Mesenchymal stem cell (in vitro differentiated cells and primary cell): Measurements from ENCODE around the gene PSMG3.

Experiments
- DNase-seq: peaks from one replicate; pipeline ENCODE4 v3.0.0-alpha.2; 2013
- H2AFZ ChIP-seq: one replicate; pipeline ENCODE4 v1.6.1; 2013; ENCODE audit warnings: low read depth, mild to moderate bottlenecking, control low read depth, inconsistent platforms, low read length, moderate library complexity
- H2AK5ac ChIP-seq: 2 replicates; pipeline ENCODE4 v1.6.1; 2013; ENCODE audit warnings: low read length, moderate library complexity, mild to moderate bottlenecking, inconsistent platforms; ENCODE audit not compliant: severe bottlenecking
- H2BK120ac ChIP-seq: one replicate; pipeline ENCODE4 v1.6.1; 2013; ENCODE audit warnings: low read depth, mild to moderate bottlenecking, inconsistent platforms, low read length, moderate library complexity
- H2BK12ac ChIP-seq, 2 experiments: one replicate each; pipeline ENCODE4 v1.6.1; 2013; ENCODE audit warnings: inconsistent platforms in 2 of 2, low read length in 2 of 2, mild to moderate bottlenecking in 2 of 2, moderate library complexity in 2 of 2, control low read depth in 1 of 2
- H2BK15ac ChIP-seq: one replicate; pipeline ENCODE4 v1.6.1; 2013; ENCODE audit warnings: mild to moderate bottlenecking, low read depth, inconsistent platforms; ENCODE audit not compliant: poor library complexity, severe bottlenecking
- H2BK5ac ChIP-seq: 2 replicates; pipeline ENCODE4 v1.6.1; 2013; ENCODE audit warnings: low read depth, mild to moderate bottlenecking, low read length, control low read depth, inconsistent platforms; ENCODE audit not compliant: poor library complexity, severe bottlenecking
- H3K14ac ChIP-seq, 2 experiments: one replicate each; pipeline ENCODE4 v1.6.1; 2013; ENCODE audit warnings: inconsistent platforms in 2 of 2, low read length in 2 of 2, control low read depth in 1 of 2, mild to moderate bottlenecking in 1 of 2, moderate library complexity in 1 of 2
- H3K18ac ChIP-seq, 2 experiments: one replicate each; pipeline ENCODE4 v1.6.1; 2013; ENCODE audit warnings: inconsistent platforms in 2 of 2, low read length in 2 of 2, control low read depth in 1 of 2, low read depth in 1 of 2, mild to moderate bottlenecking in 1 of 2
- H3K23ac ChIP-seq, 2 experiments: one replicate each; pipeline ENCODE4 v1.6.1; 2013; ENCODE audit warnings: inconsistent platforms in 2 of 2, low read length in 2 of 2, mild to moderate bottlenecking in 2 of 2, moderate library complexity in 2 of 2, control low read depth in 1 of 2
- H3K27ac ChIP-seq: 2 replicates; pipeline ENCODE4 v1.5.1; 2013; ENCODE audit warnings: mild to moderate bottlenecking, moderate library complexity, low read length, control low read depth, inconsistent platforms; ENCODE audit not compliant: poor library complexity, severe bottlenecking
- H3K27me3 ChIP-seq, 2 experiments: 2 replicates each; pipeline versions ENCODE4 v1.6.1 to v1.7.0; 2013; ENCODE audit warnings: low read length in 2 of 2, mild to moderate bottlenecking in 2 of 2, moderate library complexity in 2 of 2, control low read depth in 1 of 2, inconsistent platforms in 1 of 2; ENCODE audit not compliant: control insufficient read depth in 1 of 2, insufficient read depth in 1 of 2
- H3K36me3 ChIP-seq, 2 experiments: 2 replicates each; pipeline versions ENCODE4 v1.6.1 to v1.7.0; 2013; ENCODE audit warnings: low read length in 2 of 2, control low read depth in 1 of 2, inconsistent platforms in 1 of 2, low read depth in 1 of 2, mild to moderate bottlenecking in 1 of 2; ENCODE audit not compliant: insufficient read depth in 2 of 2, control insufficient read depth in 1 of 2
- H3K4ac ChIP-seq, 2 experiments: one replicate each; pipeline ENCODE4 v1.6.1; 2013; ENCODE audit warnings: inconsistent platforms in 2 of 2, low read length in 2 of 2, mild to moderate bottlenecking in 2 of 2, moderate library complexity in 2 of 2, control low read depth in 1 of 2, low read depth in 1 of 2
- H3K4me1 ChIP-seq: 2 replicates; pipeline ENCODE4 v1.6.1; 2013; ENCODE audit warnings: low read depth, low read length, control low read depth; ENCODE audit not compliant: control insufficient read depth, insufficient read depth
- H3K4me2 ChIP-seq: 2 replicates; pipeline ENCODE4 v1.6.1; 2013; ENCODE audit warnings: low read length, mild to moderate bottlenecking, inconsistent platforms; ENCODE audit not compliant: poor library complexity, severe bottlenecking
- H3K4me3 ChIP-seq, 2 experiments: 2 replicates each; pipeline versions ENCODE4 v1.5.1 to v1.7.0; 2013; ENCODE audit warnings: low read length in 2 of 2, mild to moderate bottlenecking in 2 of 2, control low read depth in 1 of 2, low read depth in 1 of 2; ENCODE audit not compliant: insufficient read depth in 1 of 2
- H3K79me1 ChIP-seq: replicated peaks from 2 replicates; pipeline ENCODE4 v1.6.1; 2013; ENCODE audit warnings: mild to moderate bottlenecking, control low read depth, low read length, inconsistent platforms; ENCODE audit not compliant: poor library complexity, severe bottlenecking
- H3K9ac ChIP-seq: 2 replicates; pipeline ENCODE4 v1.7.0; 2013; ENCODE audit warnings: mild to moderate bottlenecking, low read length, moderate library complexity
- H3K9me3 ChIP-seq: 2 replicates; pipeline ENCODE4 v1.7.0; 2013; ENCODE audit warnings: mild to moderate bottlenecking, low read length; ENCODE audit not compliant: control insufficient read depth
- H4K8ac ChIP-seq: one replicate; pipeline ENCODE4 v1.6.1; 2013; ENCODE audit warnings: inconsistent platforms, mild to moderate bottlenecking, low read length, moderate library complexity
- H4K91ac ChIP-seq: one replicate; pipeline ENCODE4 v1.6.1; 2013; ENCODE audit warnings: mild to moderate bottlenecking, low read length, inconsistent platforms
- WGBS: methylation state at CpG from one replicate; pipeline ENCODE4 v1.1.7; 2013; ENCODE audit warnings: mixed read lengths; 5-methylcytosine and 5-hydroxymethylcytosine counted together

PSMG3 gene

GRCh38 chr7:1533547-1534329 is 36.1 kb downstream of the PSMG3 start:
- Histone ChIP-seq H2BK5ac (no peak overlapping the region), H3K9me3 (no peaks in the 10 kb centered on the region), H3K14ac (peak overlapping the region in 1 of 2 experiments; percentile 5), H3K4me3 (peak overlapping the region in 1 of 2 experiments; percentile 86), H2BK15ac (peak overlapping the region; percentile 75), H2BK12ac (peak overlapping the region; percentile 45 to 94), H3K27ac (peak overlapping the region; percentile 14), H3K4me1 (peaks cover 76% of the 10 kb centered on the region), H3K9ac (peak overlapping the region; percentile 88), H3K4ac (peak overlapping the region in 1 of 2 experiments; percentile 62), H3K18ac (peak overlapping the region; percentile 81 to 84), H3K27me3 (no peaks in the 10 kb centered on the region), H3K23ac (peak overlapping the region in 1 of 2 experiments; percentile 28), H4K8ac (peak overlapping the region; percentile 78), H2AFZ (no peak overlapping the region), H4K91ac (peak overlapping the region; percentile 87), H3K36me3 (peaks cover 0 to 6% of the 10 kb centered on the region in 2 experiments), H2BK120ac (peak overlapping the region; percentile 87), H2AK5ac (peak overlapping the region; percentile 82), H3K79me1 (peaks cover 4% of the 10 kb centered on the region), H3K4me2 (no peak overlapping the region)
- 48% methylated on average over 24 of the region's 24 CpGs for WGBS
- peak; percentile 95 for DNase-seq

GRCh38 chr7:1533255-1533546 is 36.6 kb downstream of the PSMG3 start:
- peak overlapping the region; percentile 23 to 94 for H2BK12ac ChIP-seq
- H2BK120ac ChIP-seq: peak overlapping the region; percentile 87
- H3K79me1 ChIP-seq: peaks cover 2% of the 10 kb centered on the region
- peak overlapping the region; percentile 97 for H3K4me2 ChIP-seq
- H3K23ac ChIP-seq: no peak overlapping the region
- H4K91ac ChIP-seq: peak overlapping the region; percentile 45
- H2AK5ac ChIP-seq: peak overlapping the region; percentile 3
- peak overlapping the region; percentile 14 for H3K27ac ChIP-seq
- H3K9ac ChIP-seq: peak overlapping the region; percentile 88
- no peaks in the 10 kb centered on the region for H3K27me3 ChIP-seq
- peaks cover 0 to 3% of the 10 kb centered on the region in 2 experiments for H3K36me3 ChIP-seq
- H2AFZ ChIP-seq: no peak overlapping the region
- H3K18ac ChIP-seq: peak overlapping the region; percentile 81 to 84
- H2BK5ac ChIP-seq: peak overlapping the region; percentile 2
- WGBS: 58% methylated on average over 9 of the region's 9 CpGs
- peak overlapping the region; percentile 10 to 55 for H3K4ac ChIP-seq
- H3K4me3 ChIP-seq: peak overlapping the region in 1 of 2 experiments; percentile 86
- peaks cover 71% of the 10 kb centered on the region for H3K4me1 ChIP-seq
- peak overlapping the region in 1 of 2 experiments; percentile 19 for H3K14ac ChIP-seq
- no peak for DNase-seq
- H2BK15ac ChIP-seq: peak overlapping the region; percentile 75
- H4K8ac ChIP-seq: peak overlapping the region; percentile 78
- H3K9me3 ChIP-seq: no peaks in the 10 kb centered on the region

- peaks cover 2% of the 10 kb centered on the region for H3K79me1 ChIP-seq
- H2AK5ac ChIP-seq: peak overlapping the region; percentile 3
These were observed 37.2 kb downstream of the PSMG3 start for GRCh38 chr7:1532456-1533254.

More at GRCh38 chr7:1532456-1533254, 37.2 kb downstream of the PSMG3 start:
- Histone ChIP-seq H3K14ac (peak overlapping the region in 1 of 2 experiments; percentile 19), H3K27ac (peak overlapping the region; percentile 90), H2BK15ac (peak overlapping the region; percentile 75), H3K36me3 (peaks cover 0 to 3% of the 10 kb centered on the region in 2 experiments), H4K8ac (peak overlapping the region; percentile 78), H3K4me1 (peaks cover 67% of the 10 kb centered on the region), H3K27me3 (no peaks in the 10 kb centered on the region), H3K4me3 (peak overlapping the region; percentile 26 to 86), H2BK120ac (peak overlapping the region; percentile 87), H3K9ac (peak overlapping the region; percentile 88), H2AFZ (no peak overlapping the region), H3K23ac (no peak overlapping the region), H4K91ac (peak overlapping the region; percentile 45), H3K9me3 (no peaks in the 10 kb centered on the region), H3K4ac (peak overlapping the region; percentile 10 to 55), H2BK12ac (peak overlapping the region; percentile 23 to 94), H3K18ac (peak overlapping the region; percentile 81 to 84), H3K4me2 (peak overlapping the region; percentile 97), H2BK5ac (peak overlapping the region; percentile 2)
- WGBS: 11% methylated on average over 36 of the region's 36 CpGs
- peak; percentile 96 for DNase-seq
